Measurements from ENCODE around the gene MAP4K2.
A peak's percentile ranks its signal among the peaks of the same experiment; 100 is the strongest.

The MAP4K2 gene

DNA sequence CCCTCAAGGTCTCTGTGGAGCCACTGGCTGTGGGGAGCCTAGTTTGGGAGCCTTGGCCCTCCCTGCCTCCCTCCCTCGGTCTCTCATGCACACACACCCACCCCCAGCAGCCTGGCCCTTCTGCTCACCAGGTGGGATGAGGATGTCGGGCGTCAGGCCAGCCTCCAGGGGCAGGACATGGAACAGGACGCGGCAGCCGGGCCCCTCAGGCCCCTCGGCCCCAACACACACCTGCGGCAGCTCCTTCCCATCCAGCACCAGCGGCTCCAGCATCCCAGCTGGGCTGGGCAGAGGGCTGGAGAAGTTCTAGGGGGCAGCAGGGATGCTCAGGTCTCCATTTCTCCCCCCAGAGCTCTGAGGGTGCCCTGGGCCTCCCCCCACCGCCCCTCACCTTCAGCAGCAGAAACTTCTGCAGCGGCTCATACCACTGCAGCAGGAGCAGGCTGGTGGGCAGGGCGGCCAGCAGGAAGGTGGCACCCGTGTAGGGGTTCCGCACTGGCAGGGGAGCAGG is 11.2 kb downstream of the MAP4K2 start:
- in situ Hi-C loops (cut with MboI; ENCODE audit: low pct_unique_long_range_greater_than_20kb, low sequenced_read_pairs, unreplicated experiment): no loop called here
- DNase-seq (ENCODE audit: low spot score): no peak
- TF ChIP-seq, protein P1, sequence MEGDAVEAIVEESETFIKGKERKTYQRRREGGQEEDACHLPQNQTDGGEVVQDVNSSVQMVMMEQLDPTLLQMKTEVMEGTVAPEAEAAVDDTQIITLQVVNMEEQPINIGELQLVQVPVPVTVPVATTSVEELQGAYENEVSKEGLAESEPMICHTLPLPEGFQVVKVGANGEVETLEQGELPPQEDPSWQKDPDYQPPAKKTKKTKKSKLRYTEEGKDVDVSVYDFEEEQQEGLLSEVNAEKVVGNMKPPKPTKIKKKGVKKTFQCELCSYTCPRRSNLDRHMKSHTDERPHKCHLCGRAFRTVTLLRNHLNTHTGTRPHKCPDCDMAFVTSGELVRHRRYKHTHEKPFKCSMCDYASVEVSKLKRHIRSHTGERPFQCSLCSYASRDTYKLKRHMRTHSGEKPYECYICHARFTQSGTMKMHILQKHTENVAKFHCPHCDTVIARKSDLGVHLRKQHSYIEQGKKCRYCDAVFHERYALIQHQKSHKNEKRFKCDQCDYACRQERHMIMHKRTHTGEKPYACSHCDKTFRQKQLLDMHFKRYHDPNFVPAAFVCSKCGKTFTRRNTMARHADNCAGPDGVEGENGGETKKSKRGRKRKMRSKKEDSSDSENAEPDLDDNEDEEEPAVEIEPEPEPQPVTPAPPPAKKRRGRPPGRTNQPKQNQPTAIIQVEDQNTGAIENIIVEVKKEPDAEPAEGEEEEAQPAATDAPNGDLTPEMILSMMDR (IDR thresholded peaks at IDR 0.05; ENCODE audit: extremely low read depth, insufficient read depth, missing control alignments): no peak

DNA sequence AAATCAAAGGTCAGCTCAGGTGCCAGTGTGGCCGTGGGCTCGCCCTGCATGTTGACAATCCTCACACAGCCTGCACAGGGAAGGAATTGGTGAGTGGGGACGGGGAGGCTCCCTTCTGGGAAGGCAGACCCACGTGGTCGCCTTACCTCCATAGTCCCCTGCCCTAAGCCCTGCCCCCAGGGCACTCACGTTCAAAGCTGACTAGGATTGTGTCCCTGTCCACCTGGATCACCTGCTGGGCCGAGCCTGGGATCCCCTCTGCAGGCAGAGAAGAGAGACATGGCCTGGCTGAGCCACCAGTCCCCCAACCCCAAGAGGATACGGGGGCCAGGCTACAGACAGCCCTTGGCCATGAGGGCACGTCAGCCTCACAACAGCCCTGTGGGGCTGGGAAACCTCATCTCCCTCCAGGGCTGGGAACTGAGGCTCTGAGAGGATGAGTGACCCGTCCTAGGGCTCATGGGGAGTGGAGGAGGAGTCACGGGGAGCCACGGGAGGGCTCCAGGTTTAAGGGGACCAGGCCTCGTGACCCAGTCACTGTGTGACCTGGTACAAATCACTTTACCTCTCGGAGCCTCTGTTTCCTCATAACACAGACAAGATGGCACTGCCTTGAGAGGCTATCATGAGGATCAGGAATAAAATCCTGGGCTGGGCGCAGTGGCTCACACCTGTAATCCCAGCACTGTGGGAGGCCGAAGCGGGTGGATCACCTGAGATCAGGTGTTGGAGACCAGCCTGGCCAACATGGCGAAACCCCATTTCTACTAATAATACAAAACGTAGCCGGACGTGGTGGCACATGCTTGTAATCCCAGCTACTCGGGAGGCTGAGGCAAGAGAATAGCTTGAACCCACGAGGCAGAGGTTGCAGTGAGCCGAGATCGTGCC is 12.6 kb downstream of the MAP4K2 start:
- DNase-seq (ENCODE audit: low spot score): no peak
- TF ChIP-seq, protein P1 (IDR thresholded peaks at IDR 0.05; ENCODE audit: extremely low read depth, insufficient read depth, missing control alignments): no peak
- in situ Hi-C loops (cut with MboI; ENCODE audit: low pct_unique_long_range_greater_than_20kb, low sequenced_read_pairs, unreplicated experiment): no loop called here

DNA sequence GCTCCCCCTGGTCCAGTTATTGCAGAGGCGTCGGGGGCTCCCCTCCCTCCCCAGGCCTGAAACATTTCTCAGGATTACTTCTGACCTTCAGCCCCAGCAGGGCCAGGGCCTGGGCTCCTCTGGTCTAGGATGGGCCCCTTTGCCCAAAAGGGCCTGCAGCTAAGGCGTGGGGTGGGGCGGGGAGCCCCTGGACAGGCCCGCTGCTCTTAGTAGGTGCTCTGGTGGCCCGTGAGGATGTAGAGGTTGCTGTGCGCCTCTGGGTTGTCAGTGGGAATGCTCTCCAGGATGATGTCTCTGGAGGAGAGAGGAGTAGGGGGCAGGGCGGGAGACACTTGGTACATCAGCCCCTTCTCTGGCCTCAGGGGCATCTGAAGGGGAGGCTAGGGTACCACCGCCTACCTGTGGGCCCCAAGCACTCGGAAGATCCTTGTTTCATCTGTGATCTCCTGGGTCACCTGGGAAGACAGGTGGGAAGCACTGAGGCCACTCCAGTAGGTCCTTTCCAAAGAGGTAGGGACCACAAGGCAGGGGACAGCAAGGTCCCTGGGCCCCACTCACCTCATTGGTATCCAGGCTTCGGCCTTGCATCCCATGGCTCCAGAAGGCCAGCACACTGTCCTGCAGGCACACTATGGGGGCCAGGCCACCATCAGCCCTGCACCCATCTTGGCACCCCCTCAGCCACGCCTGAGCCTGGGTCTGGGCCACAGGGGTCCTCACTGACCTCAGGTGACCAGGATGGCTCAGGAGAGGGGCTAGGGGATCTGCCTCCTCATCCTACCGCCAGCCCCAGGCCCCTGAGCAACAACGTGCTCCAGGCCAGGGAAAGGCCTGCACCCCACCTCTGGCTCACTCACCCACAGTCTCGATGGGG is 13.4 kb downstream of the MAP4K2 start:
- no peak for DNase-seq (ENCODE audit: low spot score)
- in situ Hi-C loops (cut with MboI; ENCODE audit: low pct_unique_long_range_greater_than_20kb, low sequenced_read_pairs, unreplicated experiment): no loop called here
- TF ChIP-seq, protein P1 (IDR thresholded peaks at IDR 0.05; ENCODE audit: extremely low read depth, insufficient read depth, missing control alignments): no peak

DNA sequence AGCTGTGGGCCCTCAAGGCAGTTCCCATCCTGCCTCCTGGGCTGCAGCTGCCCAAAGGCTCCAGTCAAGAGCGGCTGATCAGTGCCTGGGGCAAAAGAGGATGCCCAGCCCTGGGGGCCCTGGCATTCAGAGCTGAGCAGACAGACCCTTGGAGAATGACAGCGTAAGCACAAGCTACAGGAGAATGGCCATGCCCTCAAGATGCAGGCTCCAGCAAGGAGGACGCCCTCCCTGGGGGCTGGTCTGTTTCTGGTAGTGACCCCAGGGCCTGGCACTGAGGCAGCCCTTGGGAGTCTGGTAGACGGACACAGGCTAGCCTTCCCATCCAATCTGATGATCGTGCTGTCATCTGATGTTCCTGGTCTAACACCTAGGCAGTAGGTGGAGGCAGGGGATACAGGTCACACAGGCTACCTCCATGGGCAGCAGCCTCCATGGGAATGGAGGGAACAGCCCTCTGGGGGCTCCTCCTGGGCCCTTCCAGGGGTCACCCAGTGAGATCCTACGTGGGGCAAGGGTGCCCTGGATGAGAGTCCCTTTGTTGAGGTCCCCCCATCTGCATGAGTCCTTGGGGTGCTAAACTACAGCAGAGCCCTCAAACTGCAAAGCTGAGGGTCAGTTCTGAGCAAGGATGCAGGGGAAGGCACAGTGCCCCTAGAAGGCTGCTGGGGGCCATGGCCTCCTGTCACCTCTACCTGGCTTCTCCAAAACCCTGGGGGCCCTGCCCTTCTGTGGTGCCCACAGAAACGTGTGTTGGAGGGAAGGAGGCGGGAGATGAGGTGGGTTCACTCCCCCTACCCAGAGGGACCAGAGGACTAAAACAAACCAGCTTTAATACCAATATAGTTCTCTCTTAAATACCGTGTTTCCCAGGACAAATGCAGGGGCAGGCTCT is 14.4 kb downstream of the MAP4K2 start:
- TF ChIP-seq, protein P1 (IDR thresholded peaks at IDR 0.05; ENCODE audit: extremely low read depth, insufficient read depth, missing control alignments): no peak
- in situ Hi-C loops (cut with MboI; ENCODE audit: low pct_unique_long_range_greater_than_20kb, low sequenced_read_pairs, unreplicated experiment): no loop called here
- DNase-seq (ENCODE audit: low spot score): peak; percentile 18

DNA sequence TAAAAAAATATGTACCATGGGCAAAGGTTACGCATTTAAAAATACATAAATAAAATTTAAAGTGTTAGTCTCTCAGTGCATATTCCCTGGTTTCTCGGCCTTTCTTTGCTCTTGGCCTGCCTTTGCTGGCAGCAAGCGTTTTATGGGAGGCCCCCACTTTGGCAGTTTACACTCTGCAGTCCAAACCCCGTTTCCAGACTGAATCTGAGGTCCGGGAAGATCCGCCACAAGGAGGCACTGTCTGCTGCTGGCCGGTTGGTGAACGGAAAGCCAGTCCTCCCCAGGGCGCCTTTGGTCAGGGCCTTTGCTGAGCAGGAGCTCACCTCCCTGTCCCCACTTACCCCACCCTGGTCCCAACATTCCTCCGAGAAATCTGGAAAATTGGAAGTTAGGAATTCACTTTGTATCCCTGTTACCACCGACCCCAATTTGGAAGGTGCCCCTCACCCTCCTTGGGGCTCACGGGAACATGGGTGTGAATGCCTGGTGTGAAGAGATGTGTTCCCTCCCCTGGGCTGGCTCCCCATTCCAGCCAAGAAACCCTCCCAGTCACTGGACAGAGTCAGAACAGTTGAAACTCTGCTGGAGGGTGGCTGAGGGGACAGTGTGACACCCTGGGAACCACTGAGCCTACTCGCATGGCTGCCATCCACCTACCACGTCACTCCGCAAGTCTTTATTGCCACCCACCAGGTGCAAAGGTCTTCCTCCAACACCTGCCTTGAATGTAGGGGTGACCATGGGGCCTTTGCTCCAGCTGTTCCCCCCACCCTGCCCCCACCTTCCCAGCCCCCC is 15.3 kb downstream of the MAP4K2 start:
- in situ Hi-C loops (cut with MboI; ENCODE audit: low pct_unique_long_range_greater_than_20kb, low sequenced_read_pairs, unreplicated experiment): no loop called here
- DNase-seq (ENCODE audit: low spot score): peak; percentile 82
- TF ChIP-seq, protein P1 (IDR thresholded peaks at IDR 0.05; ENCODE audit: extremely low read depth, insufficient read depth, missing control alignments): peak; percentile 84
